Measurements from ENCODE around the gene DNM2. TPM values are rescaled to one million over a fixed set of nuclear protein-coding genes. Genes with fewer than 3 reads are reported as not detected.

DNM2 gene
- 79.6 and 96.2 TPM in 2 replicates for total RNA-seq

GRCh38 chr19:10717356-10718204 lies at the start of gene DNM2:
TSS of gene DNM2 (plus strand) at chr19:10718079. CDS start at chr19:10718243, 164 bp downstream.

GRCh38 chr19:10835754-10836478 lies 118.0 kb downstream of the DNM2 start, which contains the start of gene TMED1:
TSS of gene TMED1 (minus strand) at chr19:10836212. CDS start at chr19:10836191, 21 bp downstream.

GRCh38 chr19:10848230-10848856 lies 130.5 kb downstream of the DNM2 start, which contains the start of gene C19orf38:
TSS of gene C19orf38 (plus strand) at chr19:10848415. CDS start at chr19:10848509, 94 bp downstream.

GRCh38 chr19:10870955-10871603 lies 153.2 kb downstream of the DNM2 start, which contains the start of gene CARM1:
TSS of gene CARM1 (plus strand) at chr19:10871553. CDS start at chr19:10871703, 150 bp downstream.

Other genes with a start within 250 kb of the DNM2 start
- 76.0 and 78.3 TPM in 2 replicates for gene KEAP1, start 214.7 kb upstream of the DNM2 start, total RNA-seq
- under 0.01 TPM in 1 of 2 replicates, not detected in the other for gene S1PR5, start 200.6 kb upstream of the DNM2 start, total RNA-seq
- 12.9 and 14.0 TPM in 2 replicates for gene ATG4D, start 174.2 kb upstream of the DNM2 start, total RNA-seq
- 8.4 and 12.8 TPM in 2 replicates for gene KRI1, start 152.1 kb upstream of the DNM2 start, total RNA-seq
- 5.9 and 7.1 TPM in 2 replicates for gene CDKN2D, start 149.1 kb upstream of the DNM2 start, total RNA-seq
- gene AP1M2, start 130.8 kb upstream of the DNM2 start, total RNA-seq: not detected in 2 replicates
- gene SLC44A2, start 92.5 kb upstream of the DNM2 start, total RNA-seq: 27.6 and 61.2 TPM in 2 replicates
- gene ILF3, start 63.7 kb upstream of the DNM2 start, total RNA-seq: 110 and 123 TPM in 2 replicates
- gene QTRT1, start 16.6 kb upstream of the DNM2 start, total RNA-seq: 34.1 and 48.0 TPM in 2 replicates
- 65.2 and 66.6 TPM in 2 replicates for gene TMED1, start 118.1 kb downstream of the DNM2 start, total RNA-seq
- under 0.01 and 0.76 TPM in 2 replicates for gene C19orf38, start 130.3 kb downstream of the DNM2 start, total RNA-seq
- gene CARM1, start 153.5 kb downstream of the DNM2 start, total RNA-seq: 20.5 and 22.7 TPM in 2 replicates
- gene YIPF2, start 210.6 kb downstream of the DNM2 start, total RNA-seq: 87.7 and 91.5 TPM in 2 replicates
- gene TIMM29, start 210.7 kb downstream of the DNM2 start, total RNA-seq: 36.2 and 38.7 TPM in 2 replicates
- gene SMARCA4, start 243.0 kb downstream of the DNM2 start, total RNA-seq: 49.2 and 60.1 TPM in 2 replicates